K562 (cell line): Measurements from ENCODE around the gene CHPF. TPM values are rescaled to one million over a fixed set of nuclear protein-coding genes. Genes with fewer than 3 reads are reported as not detected.
A peak's percentile ranks its signal among the peaks of the same experiment; 100 is the strongest.

Experiments used
- ATAC-seq: fragments of 200-7000 bp; cut with Tn5 transposase; 3 replicates; pipeline ENCODE4 v1.9.1; 2020; ENCODE audit warnings: moderate library complexity
- BruUV-seq: library from RNA; stranded (reverse); fragments of 400-500 nt; replicated peaks from 2 replicates; lab custom pipeline; 2021; lab: Mats Ljungman, UMichigan
- CTCF ChIA-PET: fragments of 300-600 bp; formaldehyde crosslinking; extraction: SDS; loops from one replicate; lab custom pipeline; 2021; ENCODE audit warnings: low intra/inter-chr PET ratio; lab: Yijun Ruan, JAX
- POLR2A ChIA-PET: fragments of 300-600, 350-650 bp; sonication (Branson Sonifier 250); formaldehyde crosslinking; extraction: SDS; loops from one replicate; lab custom pipeline; 2021; ENCODE audit warnings: antibody characterized with exemption, inconsistent platforms; lab: Yijun Ruan, JAX
- DNase-seq, 4 experiments: peaks; one replicate each; pipeline versions ENCODE4 v3.0.0 to v3.0.0-alpha.2; 2011 to 2018; ENCODE audit warnings: low spot score in 3 of 4, mixed read lengths in 3 of 4; ENCODE audit errors: extremely low read depth in 1 of 4
- FAIRE-seq: peaks from 2 replicates; lab custom pipeline; 2011; peaks lifted over from hg19 to GRCh38; lab: Jason Lieb, UNC
- H2AFZ ChIP-seq: 2 replicates; pipeline ENCODE4 v1.6.0; 2011; ENCODE audit warnings: low read depth, low read length, control low read depth, inconsistent platforms
- H3K27ac ChIP-seq: fragments of 200-600 bp; 3 replicates; pipeline ENCODE4 v1.8.0; 2011; ENCODE audit warnings: low read depth, mild to moderate bottlenecking, control low read depth, inconsistent platforms, low read length, moderate library complexity, mixed read lengths; ENCODE audit errors: extremely low read depth
- H3K27me3 ChIP-seq, 2 experiments: fragments of 300-600 bp in 1 of 2; 2 replicates in 1 of 2; 3 replicates in 1 of 2; pipeline versions ENCODE4 v1.6.0 to v1.8.0; 2011; ENCODE audit warnings: inconsistent platforms in 2 of 2, low read length in 2 of 2, mild to moderate bottlenecking in 1 of 2, mixed read lengths in 1 of 2, moderate library complexity in 1 of 2; ENCODE audit not compliant: control insufficient read depth in 2 of 2, insufficient read depth in 2 of 2
- H3K36me3 ChIP-seq: fragments of 300-600 bp; 3 replicates; pipeline ENCODE4 v1.8.0; 2011; ENCODE audit warnings: mild to moderate bottlenecking, low read length, inconsistent platforms; ENCODE audit not compliant: control insufficient read depth, insufficient read depth
- H3K4me1 ChIP-seq, 2 experiments: fragments of 200-600 bp in 1 of 2; replicated peaks in 1 of 2; 2 replicates in 1 of 2; 3 replicates in 1 of 2; pipeline versions ENCODE4 v1.5.1 to v1.8.0; 2011; ENCODE audit warnings: inconsistent platforms in 2 of 2, low read length in 2 of 2, mild to moderate bottlenecking in 1 of 2, mixed read lengths in 1 of 2, moderate library complexity in 1 of 2; ENCODE audit not compliant: control insufficient read depth in 2 of 2, insufficient read depth in 2 of 2
- H3K4me2 ChIP-seq: 2 replicates; pipeline ENCODE4 v1.6.1; 2011; ENCODE audit warnings: low read length, control low read depth, inconsistent platforms, mixed read lengths; ENCODE audit not compliant: insufficient read depth
- H3K4me3 ChIP-seq: fragments of 200-600 bp; sonication (generic), shearing (Covaris generic); 2 replicates; pipeline ENCODE4 v1.5.1; 2016; ENCODE audit warnings: control low read depth, inconsistent platforms
- H3K79me2 ChIP-seq: fragments of 200-600 bp; 3 replicates; pipeline ENCODE4 v1.8.0; 2011; ENCODE audit warnings: low read length, inconsistent platforms; ENCODE audit not compliant: control insufficient read depth, insufficient read depth
- H3K9ac ChIP-seq, 2 experiments: 2 replicates each; pipeline versions ENCODE4 v1.6.0 to v1.6.1; 2011; ENCODE audit warnings: low read depth in 2 of 2, low read length in 2 of 2, control low read depth in 1 of 2, inconsistent platforms in 1 of 2, mild to moderate bottlenecking in 1 of 2, mixed read lengths in 1 of 2; ENCODE audit not compliant: insufficient read depth in 1 of 2
- H3K9me1 ChIP-seq: one replicate; pipeline ENCODE4 v1.6.0; 2011; ENCODE audit warnings: inconsistent platforms, mild to moderate bottlenecking, low read length, moderate library complexity; ENCODE audit not compliant: control insufficient read depth, insufficient read depth
- H3K9me3 ChIP-seq: replicated peaks from 2 replicates; pipeline ENCODE4 v1.5.1; 2011; ENCODE audit warnings: low read depth, low read length, inconsistent platforms; ENCODE audit not compliant: control insufficient read depth, insufficient read depth
- H4K20me1 ChIP-seq: replicated peaks from 2 replicates; pipeline ENCODE4 v1.6.1; 2011; ENCODE audit warnings: low read length, inconsistent platforms, mixed read lengths; ENCODE audit not compliant: control insufficient read depth, insufficient read depth
- CC2D1A ChIP-seq: fragments of 450-650 bp; IDR thresholded peaks from 2 replicates; pipeline ENCODE4 v1.6.1; 2017; ENCODE audit warnings: mild to moderate bottlenecking
- EGR1 ChIP-seq: fragments of 450-650 bp; conservative IDR thresholded peaks from 2 replicates; pipeline ENCODE4 v1.6.1; 2017; ENCODE audit warnings: mild to moderate bottlenecking
- WGBS: fragments of 100-300 bp; shearing (Covaris generic); methylation state at CpG from one replicate; pipeline ENCODE4 v1.1.6; 2016; ENCODE audit warnings: low coverage, mixed read lengths; ENCODE audit not compliant: insufficient coverage; ENCODE audit errors: missing lambda C conversion rate; 5-methylcytosine and 5-hydroxymethylcytosine counted together
- in situ Hi-C: fragments of 300-500 bp; cut with MboI; formaldehyde crosslinking; loops from 4 replicates; pipeline ENCODE4 v1.15.0; 2018; ENCODE audit warnings: inconsistent platforms, mixed read lengths
- intact Hi-C: fragments of 100-400 bp; cut with micrococcal nuclease; formaldehyde crosslinking; loops from 2 replicates; pipeline ENCODE4 v1.14.2; 2022
- polyA plus RNA-seq, 8 experiments: library from polyadenylated mRNA; depleted of rRNA in 4 of 8; stranded (reverse) in 5 of 8; unstranded in 3 of 8; fragments of >200 nt; fragmentation: Nextera tagmentation in 2 of 8; fragmentation: Illumina TruSeq in 1 of 8; extraction: Ambion mirVana in 2 of 8; extraction: Trizol in 1 of 8; gene quantifications; 2 replicates each; pipeline versions ENCODE4 v1.2.1 to v1.2.3, GENCODE V29; 2011 to 2014; ENCODE audit warnings: inconsistent platforms in 1 of 8, missing spikeins in 1 of 8
- total RNA-seq, 7 experiments: library from RNA; depleted of rRNA in 6 of 7; stranded (reverse); fragments of >200 nt in 6 of 7; fragmentation: Illumina TruSeq in 2 of 7; extraction: Trizol in 2 of 7; gene quantifications; 2 replicates each; pipeline versions ENCODE4 v1.2.1 to v1.2.3, GENCODE V29; 2011 to 2021; ENCODE audit warnings: low replicate concordance in 1 of 7
- TF ChIP-seq, protein P1 (sequence below), 2 experiments: fragments of 450-650 bp; IDR thresholded peaks; 2 replicates each; pipeline ENCODE4 v1.6.1; 2016; ENCODE audit warnings: mild to moderate bottlenecking in 2 of 2, borderline replicate concordance in 1 of 2, low read depth in 1 of 2, moderate library complexity in 1 of 2

CHPF gene
- total and polyA plus RNA-seq, 9 of the 15 experiments (the other 6 are each of a cell fraction or from before 2014, with no cell fraction given), result 0.15 to 57.2 (median 7.9) TPM

DNA sequence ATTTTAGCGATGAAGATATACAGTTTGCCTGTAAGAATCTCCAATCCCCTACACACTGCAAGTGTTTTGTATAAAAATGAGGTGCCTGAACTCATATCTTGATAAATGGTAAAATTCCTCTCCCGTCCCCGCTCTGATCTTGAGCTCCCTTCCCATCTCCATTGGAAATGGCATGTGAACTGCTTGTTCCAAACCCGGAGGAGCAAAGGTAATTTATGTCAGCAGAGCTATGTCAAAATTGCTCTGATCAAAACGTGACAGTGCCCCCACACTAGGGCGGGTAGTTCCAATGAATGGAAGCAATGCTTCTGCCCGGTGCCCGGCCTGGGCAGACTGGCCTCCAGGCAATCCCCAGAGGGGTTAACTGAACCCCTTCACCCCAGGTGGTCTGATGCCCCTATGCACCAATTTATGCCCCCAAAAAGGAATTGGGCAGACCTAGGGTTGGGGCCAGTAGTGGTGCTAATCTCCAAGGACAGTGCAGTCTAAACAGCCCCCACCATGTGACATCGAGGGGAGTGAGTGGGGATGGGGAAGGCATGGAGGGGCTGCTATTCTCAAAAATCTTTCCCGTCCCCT lies 48.6 kb downstream of the CHPF start:
- H3K9me3 ChIP-seq, result no peaks in the 10 kb centered on the region
- H3K27me3 ChIP-seq, result no peaks in the 10 kb centered on the region
- H3K9ac ChIP-seq, result peak overlapping the region in 1 of 2 experiments; percentile 19; a peak in 1 of 4 replicates
- 8% methylated on average over 10 of the region's 10 CpGs for WGBS
- FAIRE-seq, result no peak
- peaks cover 22 to 67% of the 10 kb centered on the region in 2 experiments for H3K4me1 ChIP-seq
- TF ChIP-seq CC2D1A, result 0 out of 2 replicates have a peak, but pooled peaks have one; percentile 16
- TF ChIP-seq EGR1, result no peak
- H3K4me2 ChIP-seq, result peak overlapping the region; percentile 38; the same call in 1 of the 2 replicates
- no peaks in the 10 kb centered on the region for H4K20me1 ChIP-seq
- no peak for DNase-seq
- intact Hi-C loops (loop anchor here (2.0 kb wide), 2 partner anchors 26 to 36 kb away; no protein-coding TSS in a partner anchor), in situ Hi-C loops (loop anchor here (5.0 kb wide), 1 partner anchor 32 kb away; no protein-coding TSS in a partner anchor)
- no TSS peak for BruUV-seq
- H2AFZ ChIP-seq, result peak overlapping the region; percentile 44
- H3K9me1 ChIP-seq, result no peaks in the 10 kb centered on the region
- H3K27ac ChIP-seq, result no peak overlapping the region; the same call in 2 of the 3 replicates
- ChIA-PET POLR2A (interaction anchor here (0.6 to 1.5 kb wide), 5 partner anchors 9 to 78 kb away, joined by 3 to 7 read pairs (median 3); no protein-coding TSS in a partner anchor), CTCF (interaction anchor here (0.8 to 2.2 kb wide), 3 partner anchors 14 to 35 kb away, joined by 3 to 9 read pairs (median 3); no protein-coding TSS in a partner anchor)
- no peaks in the 10 kb centered on the region for H3K36me3 ChIP-seq
- peaks cover 24% of the 10 kb centered on the region for H3K79me2 ChIP-seq
- no peak overlapping the region for H3K4me3 ChIP-seq
- ATAC-seq, result no peak

DNA sequence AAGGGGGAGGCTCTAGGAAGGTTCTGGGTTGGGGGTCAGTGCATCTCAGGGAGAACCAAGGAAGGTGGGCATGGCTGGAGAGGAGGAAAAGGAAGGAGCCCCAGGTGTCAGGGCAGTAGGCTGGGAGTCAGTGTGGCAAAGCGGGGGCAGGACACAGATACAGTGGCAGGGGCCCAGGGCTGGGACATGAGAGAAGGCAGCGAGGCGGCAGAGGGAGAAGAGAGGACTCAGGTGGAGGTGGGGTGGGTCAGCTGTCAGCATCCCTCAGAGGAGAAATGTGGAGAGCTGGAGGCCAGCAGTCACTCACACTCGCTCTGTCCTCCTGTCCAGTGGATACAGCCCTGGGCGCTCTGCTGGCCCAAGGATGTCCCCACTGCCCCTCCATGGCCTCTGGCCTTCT lies 50.5 kb downstream of the CHPF start:
- Histone ChIP-seq H3K9me1 (no peaks in the 10 kb centered on the region), H3K9me3 (no peaks in the 10 kb centered on the region), H3K9ac (peak overlapping the region in 1 of 2 experiments; percentile 58; a peak in 2 of 4 replicates), H3K79me2 (peaks cover 11% of the 10 kb centered on the region; the same call in 2 of the 3 replicates), H3K27ac (no peak overlapping the region), H3K4me3 (no peak overlapping the region), H4K20me1 (no peaks in the 10 kb centered on the region), H3K4me2 (no peak overlapping the region), H3K4me1 (peaks cover 20 to 73% of the 10 kb centered on the region in 2 experiments), H2AFZ (no peak overlapping the region), H3K27me3 (no peaks in the 10 kb centered on the region), H3K36me3 (no peaks in the 10 kb centered on the region)
- CTCF ChIA-PET, result no interaction called here
- no TSS peak for BruUV-seq
- FAIRE-seq (no peak), ATAC-seq (no peak), DNase-seq (no peak)
- POLR2A ChIA-PET, result interaction anchor here (1.2 kb wide), 1 partner anchor 9 kb away, joined by 4 read pairs; no protein-coding TSS in a partner anchor
- 94% methylated on average over 3 of the region's 5 CpGs for WGBS
- in situ Hi-C loops (loop anchor here (5.0 kb wide), 1 partner anchor 34 kb away; no protein-coding TSS in a partner anchor), intact Hi-C loops (no loop called here)
- TF ChIP-seq, protein P1, sequence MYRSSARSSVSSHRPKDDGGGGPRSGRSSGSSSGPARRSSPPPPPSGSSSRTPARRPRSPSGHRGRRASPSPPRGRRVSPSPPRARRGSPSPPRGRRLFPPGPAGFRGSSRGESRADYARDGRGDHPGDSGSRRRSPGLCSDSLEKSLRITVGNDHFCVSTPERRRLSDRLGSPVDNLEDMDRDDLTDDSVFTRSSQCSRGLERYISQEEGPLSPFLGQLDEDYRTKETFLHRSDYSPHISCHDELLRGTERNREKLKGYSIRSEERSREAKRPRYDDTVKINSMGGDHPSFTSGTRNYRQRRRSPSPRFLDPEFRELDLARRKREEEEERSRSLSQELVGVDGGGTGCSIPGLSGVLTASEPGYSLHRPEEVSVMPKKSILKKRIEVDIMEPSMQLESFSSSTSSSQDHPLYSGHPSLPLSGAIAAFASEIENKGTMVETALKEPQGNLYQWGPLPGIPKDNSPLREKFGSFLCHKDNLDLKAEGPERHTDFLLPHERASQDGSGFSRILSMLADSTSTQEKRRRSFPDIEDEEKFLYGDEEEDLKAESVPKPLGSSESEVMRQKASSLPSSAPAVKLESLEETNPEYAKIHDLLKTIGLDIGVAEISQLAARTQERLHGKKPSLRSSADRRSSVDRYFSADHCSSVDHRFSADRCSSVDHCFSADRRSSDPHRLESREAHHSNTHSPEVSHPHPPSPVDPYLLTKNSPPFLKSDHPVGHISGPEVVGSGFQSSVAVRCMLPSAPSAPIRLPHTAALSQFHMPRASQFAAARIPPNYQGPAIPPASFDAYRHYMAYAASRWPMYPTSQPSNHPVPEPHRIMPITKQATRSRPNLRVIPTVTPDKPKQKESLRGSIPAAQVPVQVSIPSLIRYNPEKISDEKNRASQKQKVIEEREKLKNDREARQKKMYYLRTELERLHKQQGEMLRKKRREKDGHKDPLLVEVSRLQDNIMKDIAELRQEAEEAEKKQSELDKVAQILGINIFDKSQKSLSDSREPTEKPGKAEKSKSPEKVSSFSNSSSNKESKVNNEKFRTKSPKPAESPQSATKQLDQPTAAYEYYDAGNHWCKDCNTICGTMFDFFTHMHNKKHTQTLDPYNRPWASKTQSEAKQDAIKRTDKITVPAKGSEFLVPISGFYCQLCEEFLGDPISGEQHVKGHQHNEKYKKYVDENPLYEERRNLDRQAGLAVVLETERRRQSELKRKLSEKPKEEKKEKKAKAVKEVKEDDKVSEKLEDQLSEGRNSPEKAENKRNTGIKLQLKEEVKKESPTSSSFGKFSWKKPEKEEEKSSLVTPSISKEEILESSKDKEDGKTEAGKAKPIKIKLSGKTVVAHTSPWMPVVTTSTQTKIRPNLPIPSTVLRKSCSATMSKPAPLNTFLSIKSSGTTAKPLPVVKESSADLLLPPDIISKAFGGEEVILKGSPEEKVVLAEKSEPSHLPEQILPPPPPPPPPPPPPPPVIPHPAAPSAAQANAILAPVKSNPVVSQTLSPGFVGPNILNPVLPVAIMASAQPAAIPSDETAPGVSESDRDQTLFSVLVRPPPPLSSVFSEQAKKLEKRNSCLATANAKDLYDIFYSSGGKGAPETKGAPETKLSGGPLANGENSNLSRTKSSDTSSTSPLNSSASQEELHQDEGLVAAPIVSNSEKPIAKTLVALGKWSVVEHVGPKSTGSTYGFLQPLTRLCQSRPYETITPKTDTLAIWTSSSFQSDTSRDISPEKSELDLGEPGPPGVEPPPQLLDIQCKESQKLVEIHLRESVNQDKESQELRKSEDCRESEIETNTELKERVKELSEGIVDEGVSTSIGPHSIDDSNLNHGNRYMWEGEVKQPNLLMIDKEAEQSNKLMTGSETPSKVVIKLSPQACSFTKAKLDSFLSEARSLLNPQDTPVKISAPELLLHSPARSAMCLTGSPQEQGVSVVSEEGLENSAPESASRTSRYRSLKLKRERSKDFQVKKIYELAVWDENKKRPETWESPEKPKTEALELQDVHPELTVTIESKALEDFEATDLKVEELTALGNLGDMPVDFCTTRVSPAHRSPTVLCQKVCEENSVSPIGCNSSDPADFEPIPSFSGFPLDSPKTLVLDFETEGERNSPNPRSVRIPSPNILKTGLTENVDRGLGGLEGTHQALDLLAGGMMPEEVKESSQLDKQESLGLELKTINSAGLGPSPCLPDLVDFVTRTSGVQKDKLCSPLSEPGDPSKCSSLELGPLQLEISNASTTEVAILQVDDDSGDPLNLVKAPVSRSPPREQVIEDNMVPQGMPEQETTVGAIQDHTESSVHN (IDR thresholded peaks at IDR 0.05; ENCODE audit: borderline replicate concordance in 1 of 2, low read depth in 1 of 2), result no peak
